GM19397 (cell line): ENCODE data around the gene TPM2.

Experiments
- ATAC-seq: cut with Tn5 transposase; IDR thresholded peaks from one replicate; pipeline ENCODE4 v1.9.1; 2021; ENCODE audit warnings: mild to moderate bottlenecking, moderate library complexity; ENCODE audit not compliant: unreplicated experiment

TPM2 gene

GRCh38 chr9:35696520-35697215 is 6.9 kb upstream of the TPM2 start:
- peak; percentile 74 for ATAC-seq

DNA sequence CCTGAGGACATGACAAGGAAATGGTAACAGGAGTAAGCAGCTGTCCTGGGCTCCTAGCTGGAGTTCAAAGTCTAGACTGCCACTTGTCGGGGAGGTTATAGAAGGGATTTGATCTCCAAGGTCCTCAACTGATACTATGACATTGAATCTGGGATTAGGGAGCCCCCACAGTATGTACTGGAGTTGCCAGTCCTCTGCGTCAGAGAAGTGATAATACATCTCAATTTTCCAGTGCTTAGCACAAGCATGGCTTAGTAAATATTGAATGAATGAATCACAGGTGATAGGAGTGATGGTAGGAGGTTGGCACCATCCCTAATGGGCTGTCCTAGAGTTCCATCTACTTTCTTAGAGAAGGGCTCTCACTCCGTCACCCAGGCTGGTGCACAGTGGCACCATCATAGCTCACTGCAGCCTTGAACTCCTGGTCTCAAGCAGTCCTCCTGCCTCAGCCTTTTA is 6.2 kb upstream of the TPM2 start:
- no peak for ATAC-seq

GRCh38 chr9:35691757-35692301 is 2.1 kb upstream of the TPM2 start:
- no peak for ATAC-seq

- ATAC-seq, result no peak
These were observed 1.6 kb upstream of the TPM2 start for GRCh38 chr9:35691334-35691650.

GRCh38 chr9:35690614-35691333 is 1.0 kb upstream of the TPM2 start:
- no peak for ATAC-seq

GRCh38 chr9:35690294-35690613 is 529 bp upstream of the TPM2 start:
- ATAC-seq, result no peak

DNA sequence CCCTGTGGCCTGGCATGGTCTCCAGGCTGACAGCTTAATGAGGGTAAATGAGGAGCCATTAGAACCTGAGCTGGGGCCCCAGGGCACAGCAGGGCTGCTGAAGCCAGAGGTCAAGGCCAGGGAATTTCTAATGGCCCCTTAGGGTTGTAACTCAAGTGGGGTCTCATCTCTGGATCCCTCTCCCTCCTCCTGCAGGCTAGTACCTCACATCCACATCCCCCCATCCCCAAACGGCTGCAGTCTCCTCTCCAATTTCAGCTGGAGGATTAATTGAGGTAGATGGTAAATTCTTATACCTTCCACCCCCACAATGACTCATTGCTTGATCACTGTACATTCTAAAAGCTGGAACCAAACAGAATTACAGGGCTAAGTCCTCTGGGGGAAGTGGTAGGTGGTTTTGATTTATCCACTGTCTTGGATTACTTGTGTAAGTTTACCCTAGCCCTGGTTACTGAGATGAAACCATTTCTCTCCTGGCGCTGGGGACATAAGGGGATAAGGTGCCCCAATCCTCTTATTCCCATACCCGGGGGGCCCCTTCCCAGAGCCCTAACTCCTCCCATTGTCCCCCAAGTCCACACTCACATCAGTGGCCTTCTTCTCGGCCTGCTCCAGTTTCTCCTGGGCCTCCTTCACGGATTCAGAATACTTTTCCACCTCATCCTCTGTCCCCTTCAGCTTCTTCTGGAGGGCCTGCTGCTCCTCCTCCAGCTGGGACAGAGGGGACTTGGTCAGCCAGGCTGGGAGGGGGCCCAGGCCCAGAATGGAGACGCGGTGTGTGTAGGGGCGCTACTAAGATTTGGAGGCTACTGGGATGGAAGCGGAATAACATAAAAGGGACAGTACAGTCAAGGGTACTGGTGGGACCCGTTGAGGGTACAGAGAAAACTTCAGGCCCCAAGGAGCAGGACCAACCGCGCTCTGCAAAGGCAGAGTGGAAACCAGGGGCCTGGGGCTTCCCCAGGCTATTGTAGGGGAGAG is 875 bp downstream of the TPM2 start:
- ATAC-seq, result no peak

DNA sequence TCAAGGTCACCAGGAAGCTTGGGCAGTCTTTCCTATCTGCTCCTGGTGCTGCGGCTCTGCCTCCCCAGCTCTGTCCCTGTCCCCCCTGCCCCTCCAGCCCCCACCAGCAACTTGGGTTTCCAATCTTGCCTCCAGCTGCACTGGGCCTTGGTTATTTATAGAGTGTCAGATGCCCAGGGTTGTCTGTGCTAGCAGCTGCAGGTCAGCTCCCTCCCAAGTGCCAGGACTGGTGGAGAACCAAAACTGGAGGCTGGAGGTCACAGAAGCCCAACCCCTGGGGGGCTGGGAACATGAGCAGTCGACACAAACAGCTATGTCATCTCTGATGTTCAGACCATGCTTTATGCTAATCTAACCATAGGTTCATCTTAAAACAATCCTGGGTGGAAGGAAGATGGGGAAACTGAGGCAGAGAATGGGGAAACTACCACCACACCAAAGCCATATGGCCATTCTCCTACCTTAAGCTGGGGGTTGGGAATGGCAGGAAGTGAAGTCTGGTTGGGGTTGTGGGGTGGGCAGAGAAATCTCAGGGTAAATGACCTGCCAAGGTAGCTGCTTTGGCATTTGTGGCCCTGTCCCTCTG is 1.7 kb downstream of the TPM2 start:
- no peak for ATAC-seq

GRCh38 chr9:35687306-35687705 is 2.4 kb downstream of the TPM2 start:
- no peak for ATAC-seq

DNA sequence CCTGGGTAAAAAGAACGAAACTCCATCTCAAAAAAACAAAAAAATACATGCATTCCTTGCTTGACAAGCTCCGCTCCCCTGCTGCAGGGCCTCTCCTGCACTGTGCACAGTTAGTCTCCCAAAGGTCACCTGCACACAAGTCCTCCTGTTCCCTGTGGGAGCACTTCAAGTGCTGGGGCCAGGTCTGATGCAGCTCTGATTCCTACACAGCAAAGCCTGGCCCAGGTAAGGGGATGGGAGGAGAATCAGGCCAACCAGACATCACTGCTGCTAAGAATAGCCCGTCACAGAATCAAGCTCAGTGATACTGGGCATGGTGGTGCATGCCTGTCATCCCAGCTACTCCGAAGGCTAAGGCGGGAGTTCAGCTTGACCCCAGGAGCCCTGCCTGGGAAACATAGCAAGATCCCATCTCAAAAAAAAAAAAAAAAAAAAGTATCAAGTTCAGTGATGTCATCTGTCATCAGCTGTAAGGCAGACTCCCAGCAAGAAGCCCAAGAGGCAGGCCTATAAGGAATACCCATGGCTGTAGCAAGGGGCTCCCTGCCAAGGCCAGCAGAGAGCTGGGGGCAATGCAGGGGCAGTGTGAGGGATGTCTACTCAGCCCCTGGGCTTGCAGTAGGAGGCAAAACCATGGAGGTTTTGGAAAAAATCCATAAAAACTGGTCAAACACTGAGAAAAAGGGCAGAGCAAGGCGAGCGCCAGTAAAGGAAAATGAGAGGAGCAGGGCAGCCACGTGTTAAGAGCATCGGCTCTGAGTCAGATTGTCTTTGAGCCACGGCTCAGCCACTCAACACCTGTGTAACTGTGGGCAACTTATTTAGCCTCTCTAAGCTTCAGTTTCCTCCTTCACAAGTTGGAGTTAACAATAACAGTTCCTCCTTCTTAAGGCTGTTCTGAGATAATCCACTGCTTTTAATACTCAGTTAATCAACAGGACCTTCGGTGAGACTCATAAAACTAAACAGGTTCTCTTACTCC is 3.2 kb downstream of the TPM2 start:
- ATAC-seq, result no peak

DNA sequence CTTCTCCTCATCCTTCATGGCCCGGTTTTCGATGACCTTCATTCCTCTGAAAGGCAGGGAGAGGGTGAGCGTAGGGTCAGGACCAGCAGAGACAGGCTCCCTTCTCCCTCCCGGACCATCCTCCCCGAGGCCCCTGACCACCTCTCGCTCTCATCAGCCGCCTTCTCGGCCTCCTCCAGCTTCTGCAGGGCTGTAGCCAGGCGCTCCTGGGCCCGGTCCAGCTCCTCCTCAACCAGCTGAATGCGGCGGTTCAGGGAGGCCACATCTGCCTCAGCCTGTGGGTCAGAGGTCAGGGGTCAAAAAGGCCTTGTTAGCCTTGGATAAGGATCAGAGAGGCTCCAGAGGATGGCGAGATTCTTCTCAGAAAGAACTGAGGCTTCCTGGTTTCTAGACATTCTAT is 4.2 kb downstream of the TPM2 start:
- no peak for ATAC-seq

GRCh38 chr9:35684921-35685320 is 4.8 kb downstream of the TPM2 start:
- no peak for ATAC-seq

DNA sequence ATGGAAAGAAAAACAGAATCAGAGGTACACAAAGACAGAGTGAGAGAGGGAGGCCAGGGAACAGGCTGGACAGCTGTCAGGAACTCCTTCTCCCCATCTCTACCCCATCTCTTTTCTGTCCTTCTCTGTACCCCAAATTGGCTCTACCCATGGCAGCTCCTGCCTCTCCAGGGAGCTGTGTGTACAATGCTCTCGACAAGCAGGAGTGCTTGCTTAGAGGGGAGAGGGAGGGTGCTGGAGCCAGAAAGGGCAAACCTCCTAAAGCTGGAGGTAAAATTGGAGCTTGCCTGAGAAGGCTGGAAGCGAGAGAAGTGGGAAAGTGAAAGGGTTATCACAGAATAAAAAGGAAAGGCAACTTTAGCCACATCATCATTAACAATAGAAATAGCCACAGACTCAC is 6.4 kb downstream of the TPM2 start:
- no peak for ATAC-seq

DNA sequence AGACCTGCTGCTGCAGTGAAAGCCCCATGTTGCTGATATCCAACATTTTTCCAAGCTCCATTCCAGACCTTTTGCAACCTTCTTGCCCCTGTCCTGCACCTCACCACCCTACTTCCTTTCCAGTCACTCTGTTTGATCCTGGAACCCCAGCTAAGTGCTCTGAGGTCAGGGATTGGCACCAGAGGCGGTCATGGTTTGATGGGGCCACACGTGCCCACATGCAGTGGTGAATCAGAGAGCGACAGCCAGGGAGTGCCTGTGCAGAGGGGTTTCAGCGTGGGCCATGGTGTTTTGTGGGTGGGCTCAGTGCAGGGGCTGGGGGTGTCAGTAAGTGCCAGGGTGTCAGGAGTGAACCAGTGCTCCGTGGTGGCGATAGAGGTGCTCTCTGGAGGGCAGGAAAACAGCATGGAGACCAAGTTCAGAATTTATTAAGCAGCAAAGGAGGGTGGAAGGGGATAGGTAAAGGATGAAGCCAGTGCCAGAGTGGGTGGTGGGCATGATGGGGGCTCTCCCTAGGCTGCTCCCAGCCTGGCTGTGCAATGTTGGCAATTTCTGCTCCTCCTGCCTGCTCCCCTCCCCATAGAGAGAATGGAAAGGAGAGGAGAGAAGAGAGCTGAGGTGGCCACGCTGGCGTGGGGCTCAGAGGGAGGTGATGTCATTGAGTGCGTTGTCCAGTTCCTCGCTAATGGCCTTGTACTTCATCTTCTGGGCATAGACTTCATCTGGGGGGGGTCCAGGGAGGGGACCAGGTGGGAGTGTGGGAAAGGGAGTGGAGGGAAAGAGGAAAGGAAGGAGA is 7.0 kb downstream of the TPM2 start:
- ATAC-seq, result no peak

DNA sequence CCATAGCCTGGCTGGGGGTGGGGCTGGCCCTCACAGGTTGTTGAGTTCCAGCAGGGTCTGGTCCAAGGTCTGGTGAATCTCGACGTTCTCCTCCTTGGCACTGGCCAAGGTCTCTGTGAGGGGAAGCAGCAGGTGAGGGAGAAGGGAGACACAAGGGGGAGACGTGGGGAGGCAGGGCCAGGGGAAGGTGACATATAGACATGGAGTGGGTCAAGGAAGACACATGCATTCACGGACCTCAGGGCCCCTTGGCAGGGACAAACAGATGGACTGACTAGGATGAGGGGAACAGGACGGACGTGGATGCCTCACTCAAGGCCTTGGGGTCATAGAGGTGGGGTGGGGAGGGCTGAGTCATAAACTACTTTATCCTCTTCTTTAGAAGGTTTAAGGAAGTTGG is 7.7 kb downstream of the TPM2 start:
- ATAC-seq, result no peak

- no peak for ATAC-seq
These were observed 8.3 kb downstream of the TPM2 start for GRCh38 chr9:35681341-35682002.

DNA sequence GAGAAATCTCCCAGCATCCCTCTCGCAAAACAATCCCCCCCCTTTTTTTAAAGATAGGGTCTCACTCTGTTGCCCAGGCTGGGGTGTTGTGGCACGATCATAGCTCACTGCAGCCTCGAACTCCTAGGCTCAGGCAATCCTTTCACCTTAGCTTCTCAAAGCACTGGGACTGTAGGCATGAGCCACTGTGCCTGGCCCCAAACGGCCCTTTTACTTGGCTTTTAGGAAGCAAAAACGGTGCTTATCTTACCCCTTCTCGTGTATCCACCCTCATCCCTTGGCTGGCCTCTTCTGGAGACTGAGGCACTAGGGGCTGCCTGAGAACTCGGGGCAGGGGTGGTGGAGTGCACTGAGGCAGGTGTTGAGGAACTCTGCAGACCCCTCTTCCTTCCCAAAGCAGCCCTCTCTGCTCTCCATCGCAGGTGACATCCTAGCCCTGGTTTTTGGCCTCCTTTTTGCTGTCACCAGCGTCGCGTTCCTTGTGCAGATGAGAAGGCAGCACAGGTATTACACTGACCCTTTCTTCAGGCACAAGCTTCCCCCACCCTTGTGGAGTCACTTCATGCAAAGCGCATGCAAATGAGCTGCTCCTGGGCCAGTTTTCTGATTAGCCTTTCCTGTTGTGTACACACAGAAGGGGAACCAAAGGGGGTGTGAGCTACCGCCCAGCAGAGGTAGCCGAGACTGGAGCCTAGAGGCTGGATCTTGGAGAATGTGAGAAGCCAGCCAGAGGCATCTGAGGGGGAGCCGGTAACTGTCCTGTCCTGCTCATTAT is 9.2 kb downstream of the TPM2 start:
- ATAC-seq, result no peak
